ENCODE results near the gene TMEM62.

- TF ChIP-seq GATA2 (IDR thresholded peaks at IDR 0.05; ENCODE audit: low read depth, low read length) (no peak), GATA3 (IDR thresholded peaks at IDR 0.05; ENCODE audit: low read depth, low read length) (no peak)
Observed at GRCh38 chr15:43107751-43108150, 25.6 kb upstream of the TMEM62 start.
